GM13976 (cell line): Measurements from ENCODE around the gene SLC22A7.

Source experiments
- DNase-seq: peaks from one replicate; pipeline ENCODE4 v3.0.0; 2012; ENCODE audit warnings: low spot score
- CTCF ChIP-seq: IDR thresholded peaks from 2 replicates; pipeline ENCODE4 v1.5.1; 2012; ENCODE audit warnings: borderline replicate concordance, mild to moderate bottlenecking; ENCODE audit not compliant: insufficient read depth; ENCODE audit errors: extremely low read depth, missing control alignments, control extremely low read depth
- in situ Hi-C: fragments of 300-500 bp; cut with MboI; formaldehyde crosslinking; loops from one replicate; pipeline ENCODE4 v1.12.0; 2022; ENCODE audit warnings: low sequenced_read_pairs, mixed read lengths, inconsistent platforms; ENCODE audit not compliant: unreplicated experiment

Gene SLC22A7

GRCh38 chr6:43265564-43265963 lies 32.5 kb upstream of the SLC22A7 start:
- no peak for DNase-seq
- in situ Hi-C loops, result loop anchor here (25.0 kb wide), 1 partner anchor 222 kb away; the partner anchor contains the start of gene TJAP1
- TF ChIP-seq CTCF, result no peak

GRCh38 chr6:43267619-43268354 lies 30.3 kb upstream of the SLC22A7 start:
- DNase-seq, result no peak
- TF ChIP-seq CTCF, result no peak
- in situ Hi-C loops, result loop anchor here (25.0 kb wide), 1 partner anchor 220 kb away; the partner anchor contains the start of gene TJAP1

- no peak for TF ChIP-seq CTCF
- no peak for DNase-seq
- in situ Hi-C loops, result loop anchor here (25.0 kb wide), 1 partner anchor 219 kb away; the partner anchor contains the start of gene TJAP1
Measured at GRCh38 chr6:43268355-43268700, 29.7 kb upstream of the SLC22A7 start.

GRCh38 chr6:43268782-43269272 lies 29.2 kb upstream of the SLC22A7 start:
- no peak for TF ChIP-seq CTCF
- in situ Hi-C loops, result loop anchor here (25.0 kb wide), 1 partner anchor 218 kb away; the partner anchor contains the start of gene TJAP1
- DNase-seq, result no peak

- in situ Hi-C loops, result loop anchor here (25.0 kb wide), 1 partner anchor 218 kb away; the partner anchor contains the start of gene TJAP1
- DNase-seq, result peak; percentile 62
- no peak for TF ChIP-seq CTCF
Measured at GRCh38 chr6:43269273-43270007, 28.6 kb upstream of the SLC22A7 start.

- no peak for DNase-seq
- TF ChIP-seq CTCF, result no peak
- in situ Hi-C loops, result loop anchor here (25.0 kb wide), 1 partner anchor 216 kb away; the partner anchor contains the start of gene TJAP1
Measured at GRCh38 chr6:43271103-43271815, 26.8 kb upstream of the SLC22A7 start.
